H4 (cell line): ENCODE results near the gene RUBCNL. TPM values are rescaled to one million over a fixed set of nuclear protein-coding genes. Genes with fewer than 3 reads are reported as not detected.
"Not testable (repeated sequence)": the region's sequence is repeated elsewhere in the genome, so short reads cannot be mapped to it uniquely, and the experiment has no call there.

ENCODE experiments used
- DNase-seq: peaks from one replicate; pipeline ENCODE4 v3.0.0-alpha.2; 2015; ENCODE audit warnings: low spot score
- total RNA-seq: library from RNA; depleted of rRNA; stranded (reverse); fragments of >200 nt; shearing (Covaris generic); gene quantifications from 2 replicates; pipeline ENCODE4 v1.2.3, GENCODE V29; 2014; rRNA removed

The RUBCNL gene, protein sequence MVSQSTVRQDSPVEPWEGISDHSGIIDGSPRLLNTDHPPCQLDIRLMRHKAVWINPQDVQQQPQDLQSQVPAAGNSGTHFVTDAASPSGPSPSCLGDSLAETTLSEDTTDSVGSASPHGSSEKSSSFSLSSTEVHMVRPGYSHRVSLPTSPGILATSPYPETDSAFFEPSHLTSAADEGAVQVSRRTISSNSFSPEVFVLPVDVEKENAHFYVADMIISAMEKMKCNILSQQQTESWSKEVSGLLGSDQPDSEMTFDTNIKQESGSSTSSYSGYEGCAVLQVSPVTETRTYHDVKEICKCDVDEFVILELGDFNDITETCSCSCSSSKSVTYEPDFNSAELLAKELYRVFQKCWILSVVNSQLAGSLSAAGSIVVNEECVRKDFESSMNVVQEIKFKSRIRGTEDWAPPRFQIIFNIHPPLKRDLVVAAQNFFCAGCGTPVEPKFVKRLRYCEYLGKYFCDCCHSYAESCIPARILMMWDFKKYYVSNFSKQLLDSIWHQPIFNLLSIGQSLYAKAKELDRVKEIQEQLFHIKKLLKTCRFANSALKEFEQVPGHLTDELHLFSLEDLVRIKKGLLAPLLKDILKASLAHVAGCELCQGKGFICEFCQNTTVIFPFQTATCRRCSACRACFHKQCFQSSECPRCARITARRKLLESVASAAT
- 0.21 TPM in 1 of 2 replicates, not detected in the other for total RNA-seq

DNA sequence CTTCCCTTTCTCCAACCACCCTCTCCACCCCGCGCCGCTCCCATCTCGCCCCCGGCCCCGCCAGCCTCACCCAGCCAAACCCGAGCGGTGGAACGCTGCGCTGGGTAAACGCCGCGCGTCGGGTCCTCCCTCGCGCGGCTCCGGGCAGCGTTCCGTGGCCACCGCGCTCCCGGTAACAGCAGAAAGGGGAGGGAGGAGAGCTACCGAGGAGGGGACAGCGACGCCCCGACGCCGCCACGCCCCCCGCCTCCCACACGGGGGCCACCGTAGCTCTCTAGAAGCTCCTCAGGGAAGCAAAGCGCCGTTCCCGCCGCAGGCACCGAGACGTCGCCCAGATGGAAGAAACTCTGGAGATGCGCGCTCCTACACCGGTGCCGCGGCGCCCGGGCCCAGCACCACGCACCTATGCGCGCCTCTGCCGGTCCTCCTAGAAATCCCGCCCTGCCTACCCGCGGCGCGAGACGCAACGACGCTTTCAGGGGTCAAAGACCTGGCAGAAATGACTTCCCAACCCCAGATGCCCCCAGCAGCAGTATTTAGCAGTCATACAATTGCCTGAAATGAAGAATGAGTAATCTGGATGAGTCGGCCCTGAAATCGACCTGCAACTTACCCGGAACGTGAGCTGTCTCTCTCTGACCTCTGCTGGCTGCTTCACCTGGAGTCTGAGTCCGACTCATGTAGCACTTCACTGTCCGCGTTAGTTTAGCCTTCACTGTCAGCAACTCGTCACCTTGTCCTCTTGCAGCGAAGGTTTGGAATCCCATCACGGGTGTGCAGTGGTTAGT, at the start of gene RUBCNL:
Gene RUBCNL, minus strand, starts transcription at position 189 of the 788 bp plus-strand sequence. CDS start 14,777 bp downstream, outside the sequence.
- DNase-seq: no peak

GRCh38 chr13:46429558-46429957, 42.5 kb upstream of the RUBCNL start:
- not testable (repeated sequence) for DNase-seq

- no peak for DNase-seq
These were observed 18.4 kb upstream of the RUBCNL start for GRCh38 chr13:46405457-46405856.

DNA sequence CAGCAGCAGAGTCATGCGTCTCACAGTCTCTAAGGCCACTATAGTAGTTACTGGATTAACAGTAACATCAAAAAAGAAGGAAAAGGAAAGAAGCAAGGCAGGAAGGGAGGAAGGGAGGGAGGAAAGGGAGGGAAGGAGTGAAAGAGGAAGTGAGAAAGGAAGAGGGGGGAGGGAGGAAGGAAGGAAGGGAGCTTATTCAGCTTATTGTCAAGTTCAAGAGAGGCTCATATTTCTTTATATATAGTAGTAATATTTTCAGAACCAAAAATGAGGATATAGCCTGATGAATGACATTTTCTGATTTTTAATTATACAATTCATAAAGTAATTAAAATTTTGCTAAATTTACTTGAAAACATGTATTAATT, 17.7 kb upstream of the RUBCNL start:
- DNase-seq: no peak

DNA sequence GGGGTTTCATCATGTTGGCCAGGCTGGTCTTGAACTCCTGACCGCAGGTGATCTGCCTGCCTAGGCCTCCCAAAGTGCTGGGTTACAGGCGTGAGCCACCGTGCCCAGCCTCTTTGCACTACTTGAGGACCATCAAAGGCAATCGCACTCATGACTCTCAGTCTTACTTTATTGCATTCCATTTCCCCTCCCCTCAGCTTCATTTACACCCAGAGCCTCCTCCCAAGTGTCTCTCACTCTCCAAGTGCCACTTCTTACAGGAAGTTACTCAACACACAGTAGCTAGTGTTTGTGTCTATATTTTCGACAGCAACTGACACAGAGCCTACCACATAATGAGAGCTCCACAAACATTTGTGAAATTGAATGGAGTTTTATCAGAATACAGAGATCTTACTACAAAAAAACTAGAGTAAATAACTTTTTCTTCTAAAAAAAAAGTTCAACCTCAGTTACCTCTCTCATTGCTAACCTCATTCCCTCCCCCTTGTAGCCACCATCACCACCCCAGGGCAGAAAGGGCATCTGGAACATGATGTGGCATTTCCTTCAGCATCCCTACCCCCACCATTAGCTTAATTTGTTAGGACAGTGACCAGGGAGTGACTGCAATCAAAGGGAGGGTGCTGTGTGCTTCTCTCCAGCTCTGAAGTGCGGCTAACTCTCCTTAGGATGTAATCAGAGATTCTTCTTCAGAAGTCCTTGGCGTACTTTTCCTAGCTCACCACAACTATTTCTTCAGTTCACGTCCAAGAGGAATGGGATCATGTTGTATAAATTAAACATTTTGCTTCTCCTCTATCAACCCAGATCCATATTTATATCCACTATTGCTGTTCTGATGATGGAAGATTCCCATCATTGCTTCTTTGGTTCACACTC, 17.0 kb upstream of the RUBCNL start:
- DNase-seq: no peak

DNA sequence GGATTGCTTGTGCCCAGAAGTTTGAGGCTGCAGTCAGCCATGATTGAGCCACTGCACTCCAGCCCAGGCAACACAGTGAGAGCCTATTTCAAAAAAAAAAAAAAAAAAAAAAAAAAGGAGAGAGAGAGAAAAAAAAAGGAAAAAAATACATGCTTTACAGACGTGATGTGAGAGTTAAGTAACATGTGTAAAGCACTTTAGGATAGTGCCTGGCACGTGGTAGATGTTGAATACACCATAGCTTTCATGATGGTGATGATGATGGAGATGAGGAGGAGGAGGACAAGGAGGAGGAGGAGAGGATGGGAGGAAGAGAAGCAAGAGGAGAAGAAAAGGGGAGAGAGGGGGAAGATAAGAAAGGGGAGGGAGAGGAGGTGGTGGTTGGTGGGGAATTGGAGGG, 15.1 kb upstream of the RUBCNL start:
- DNase-seq: no peak

GRCh38 chr13:46401432-46401831, 14.4 kb upstream of the RUBCNL start:
- DNase-seq: no peak

DNA sequence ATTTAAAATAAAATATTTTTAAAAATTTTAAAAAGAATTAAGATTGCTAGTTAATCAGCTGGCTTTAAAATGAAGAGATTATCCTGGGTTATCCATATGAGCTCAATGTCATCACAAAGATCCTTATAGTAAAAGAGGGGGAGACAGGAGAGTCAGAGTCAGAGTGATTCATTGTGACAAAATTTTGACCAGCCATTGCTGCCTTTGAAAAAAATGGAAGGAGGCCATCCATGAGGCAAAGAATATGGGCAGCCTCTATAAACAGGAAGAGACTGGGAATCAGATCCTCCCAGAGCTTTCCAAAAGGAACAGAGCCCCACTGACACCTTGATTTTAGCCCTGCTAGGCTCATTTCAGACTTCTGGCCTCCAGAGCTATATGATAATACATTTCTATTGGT, 9.3 kb upstream of the RUBCNL start:
- no peak for DNase-seq

DNA sequence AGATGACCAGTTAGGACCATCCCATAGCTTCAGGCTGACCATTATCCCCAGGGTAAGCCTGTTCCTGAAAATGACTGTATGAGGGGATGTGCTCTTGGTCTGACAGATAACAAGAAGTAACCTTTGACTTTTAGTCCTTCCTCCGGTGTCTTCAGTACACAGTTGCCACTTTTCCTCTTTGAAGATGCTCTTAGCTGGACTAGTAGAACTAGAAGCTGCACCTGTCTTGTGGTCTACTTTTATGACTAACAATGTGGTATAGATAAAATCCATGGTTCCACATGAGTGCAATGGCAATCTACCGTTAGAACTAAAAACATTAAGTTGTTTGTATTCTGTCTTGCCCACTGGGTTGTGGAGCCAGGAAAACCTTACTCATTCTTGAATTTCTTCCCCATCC, 5.9 kb upstream of the RUBCNL start:
- no peak for DNase-seq

DNA sequence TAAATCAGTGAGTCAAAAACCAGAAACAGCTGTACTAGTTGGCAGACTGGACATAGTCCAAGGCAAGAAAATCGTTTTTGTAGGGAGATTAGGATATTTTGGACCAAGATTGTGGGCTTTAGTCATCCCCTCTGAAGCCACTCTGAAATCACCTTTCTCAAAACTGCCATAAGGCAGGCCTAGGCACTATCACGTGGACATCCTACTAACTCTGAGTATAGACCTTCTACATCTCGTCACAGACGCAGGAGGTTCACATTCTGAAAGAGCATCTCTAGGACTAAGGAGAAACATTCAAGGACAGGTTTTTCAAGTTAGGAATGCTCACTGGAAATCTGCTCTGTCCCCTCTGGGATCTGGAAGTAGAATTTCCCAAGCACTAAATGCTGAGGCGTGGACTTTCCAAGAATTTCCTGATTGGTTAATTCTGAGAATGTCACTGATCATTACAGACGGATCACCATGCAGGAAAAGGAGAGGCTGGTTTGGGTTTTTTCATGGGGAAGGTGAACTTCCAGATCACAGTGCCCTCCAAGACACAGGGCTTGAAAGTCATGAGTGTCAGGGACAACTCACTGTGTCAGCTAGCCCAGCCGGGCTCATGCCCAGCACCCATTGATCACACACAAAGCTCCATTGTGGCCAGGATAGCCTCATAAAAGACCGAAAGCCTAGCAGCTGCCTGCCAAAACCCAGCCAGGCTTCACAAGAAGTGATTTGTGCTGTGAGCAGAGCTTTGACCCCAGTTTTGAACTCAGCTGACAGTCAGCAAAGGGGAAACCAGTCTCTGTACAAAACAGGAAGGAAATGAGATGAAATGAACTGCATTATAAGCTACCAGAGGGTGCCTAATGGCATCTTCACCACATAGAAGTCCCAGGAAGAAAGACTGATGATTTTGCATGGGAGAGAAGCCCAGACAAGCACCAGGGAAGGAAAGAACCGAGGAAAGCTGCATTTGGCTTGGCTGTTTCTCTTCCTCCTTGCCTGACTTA, 2.7 kb upstream of the RUBCNL start:
- no peak for DNase-seq

GRCh38 chr13:46388846-46389245, 1.8 kb upstream of the RUBCNL start:
- DNase-seq: no peak

GRCh38 chr13:46388308-46388707, 1.3 kb upstream of the RUBCNL start:
- no peak for DNase-seq

DNA sequence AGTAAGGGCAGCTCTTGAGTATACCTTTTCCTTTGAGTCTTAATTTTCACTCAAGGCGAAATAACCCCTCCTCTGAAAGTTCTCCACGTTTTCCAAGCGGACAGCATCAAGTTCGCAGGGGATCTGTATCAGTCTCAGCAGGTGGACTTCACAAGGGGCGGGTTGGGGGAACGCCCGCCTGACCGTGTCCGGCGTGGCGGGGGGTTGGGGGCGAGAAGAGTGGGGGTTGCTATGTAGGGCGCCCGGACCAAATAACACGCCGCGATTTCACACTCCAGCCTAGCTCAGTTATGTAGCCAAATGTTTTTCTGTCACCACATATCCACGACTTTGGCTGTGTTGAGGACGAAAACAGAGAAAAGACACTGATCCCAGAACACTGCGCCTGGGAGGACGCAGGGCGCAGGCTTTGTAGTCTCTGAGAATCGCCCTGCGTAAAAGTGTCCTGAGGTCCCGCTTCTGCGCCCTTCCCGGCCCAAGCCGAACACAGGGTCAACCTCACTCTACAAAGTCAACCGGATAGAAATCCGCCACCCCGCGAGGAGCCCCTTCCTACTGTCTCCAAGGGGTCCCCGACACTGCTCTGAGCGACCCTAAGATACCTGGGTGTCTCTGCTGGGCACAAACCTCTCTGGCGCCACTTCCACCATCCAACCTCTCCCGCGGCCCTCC, 524 bp downstream of the RUBCNL start:
- no peak for DNase-seq

GRCh38 chr13:46385946-46386345, 1.1 kb downstream of the RUBCNL start:
- no peak for DNase-seq

- DNase-seq: no peak
These were observed 3.7 kb downstream of the RUBCNL start for GRCh38 chr13:46383383-46383782.

DNA sequence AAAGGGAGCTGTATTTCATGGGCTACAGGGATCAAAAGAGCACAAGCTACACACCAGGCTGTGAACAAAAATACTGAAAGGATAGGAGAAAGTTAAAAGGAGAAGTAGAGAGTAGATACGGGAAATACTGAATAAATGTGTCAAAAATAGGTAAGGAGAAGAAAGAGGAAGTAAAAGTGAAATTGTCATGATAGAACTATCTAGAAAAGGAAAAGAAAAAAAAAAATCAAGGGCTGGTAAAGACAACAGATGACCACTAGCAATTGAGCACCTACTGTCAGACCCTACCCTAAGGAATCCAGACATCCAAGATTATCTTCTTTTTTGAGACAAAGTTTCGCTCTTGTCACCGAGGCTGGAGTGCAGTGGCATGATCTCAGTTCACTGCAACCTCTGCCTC, 4.8 kb downstream of the RUBCNL start:
- no peak for DNase-seq

- no peak for DNase-seq
These were observed 6.8 kb downstream of the RUBCNL start for GRCh38 chr13:46380242-46380641.

GRCh38 chr13:46379611-46380010, 7.4 kb downstream of the RUBCNL start:
- DNase-seq: no peak

DNA sequence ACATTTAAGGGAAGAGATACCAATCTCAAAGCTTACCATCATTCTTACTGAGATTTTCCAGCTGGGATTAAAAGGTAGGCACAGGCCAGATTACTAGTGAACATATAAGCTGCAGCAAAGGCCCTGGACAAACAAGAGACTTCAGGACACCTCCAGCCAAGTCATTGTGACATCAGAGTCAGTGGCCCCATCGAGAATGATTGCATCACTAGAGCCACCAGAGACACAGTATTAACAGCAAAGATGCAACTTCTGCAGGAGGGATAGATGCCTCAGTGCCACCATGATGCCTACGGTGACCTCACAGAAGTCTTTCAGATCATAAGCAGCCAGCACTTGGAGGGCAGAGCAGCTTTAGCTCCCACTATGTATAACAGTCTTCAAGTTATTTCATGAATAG, 8.6 kb downstream of the RUBCNL start:
- DNase-seq: no peak

GRCh38 chr13:46377554-46377953, 9.5 kb downstream of the RUBCNL start:
- DNase-seq: no peak
